GM18861 (cell line): Measurements from ENCODE around the gene USP25.

ENCODE experiments used
- ATAC-seq: cut with Tn5 transposase; IDR thresholded peaks from one replicate; pipeline ENCODE4 v1.9.1; 2021; ENCODE audit not compliant: unreplicated experiment

Gene USP25

GRCh38 chr21:15755125-15755524 is 25.3 kb downstream of the USP25 start:
- ATAC-seq, result no peak

GRCh38 chr21:15759469-15759868 is 29.7 kb downstream of the USP25 start:
- no peak for ATAC-seq

- ATAC-seq, result no peak
Observed at GRCh38 chr21:15761507-15762100, 31.8 kb downstream of the USP25 start.

GRCh38 chr21:15763359-15763758 is 33.6 kb downstream of the USP25 start:
- ATAC-seq, result no peak

- no peak for ATAC-seq
Observed at GRCh38 chr21:15764878-15765277, 35.1 kb downstream of the USP25 start.

- no peak for ATAC-seq
Observed at GRCh38 chr21:15766952-15767603, 37.3 kb downstream of the USP25 start.

GRCh38 chr21:15768045-15768601 is 38.3 kb downstream of the USP25 start:
- ATAC-seq, result no peak

- ATAC-seq, result no peak
Observed at GRCh38 chr21:15768853-15769252, 39.1 kb downstream of the USP25 start.

GRCh38 chr21:15771311-15771710 is 41.5 kb downstream of the USP25 start:
- no peak for ATAC-seq

- ATAC-seq, result no peak
Observed at GRCh38 chr21:15772654-15773053, 42.9 kb downstream of the USP25 start.

- no peak for ATAC-seq
Observed at GRCh38 chr21:15774590-15774989, 44.8 kb downstream of the USP25 start.

- no peak for ATAC-seq
Observed at GRCh38 chr21:15775291-15775690, 45.5 kb downstream of the USP25 start.

GRCh38 chr21:15775981-15776380 is 46.2 kb downstream of the USP25 start:
- ATAC-seq, result no peak

- ATAC-seq, result no peak
Observed at GRCh38 chr21:15776818-15777217, 47.0 kb downstream of the USP25 start.

GRCh38 chr21:15781986-15782385 is 52.2 kb downstream of the USP25 start:
- no peak for ATAC-seq

GRCh38 chr21:15788847-15789523 is 59.2 kb downstream of the USP25 start:
- ATAC-seq, result no peak

- no peak for ATAC-seq
Observed at GRCh38 chr21:15793109-15793508, 63.3 kb downstream of the USP25 start.

GRCh38 chr21:15793550-15794235 is 63.9 kb downstream of the USP25 start:
- no peak for ATAC-seq

GRCh38 chr21:15794277-15794912 is 64.6 kb downstream of the USP25 start:
- ATAC-seq, result no peak

- no peak for ATAC-seq
Observed at GRCh38 chr21:15795533-15795932, 65.8 kb downstream of the USP25 start.
